HG03439 (cell line): ENCODE data around the gene ULK1.

Source experiments
- ATAC-seq: cut with Tn5 transposase; IDR thresholded peaks from one replicate; pipeline ENCODE4 v1.9.1; 2021; ENCODE audit warnings: mild to moderate bottlenecking, moderate library complexity; ENCODE audit not compliant: unreplicated experiment

The ULK1 gene

GRCh38 chr12:131918311-131919050, 24.1 kb downstream of the ULK1 start:
- ATAC-seq: no peak

- ATAC-seq: no peak
Measured at GRCh38 chr12:131919051-131919347, 24.6 kb downstream of the ULK1 start.

GRCh38 chr12:131919366-131920156, 25.1 kb downstream of the ULK1 start:
- no peak for ATAC-seq

GRCh38 chr12:131920157-131920508, 25.7 kb downstream of the ULK1 start:
- no peak for ATAC-seq

GRCh38 chr12:131920902-131921840, 26.7 kb downstream of the ULK1 start:
- no peak for ATAC-seq

- ATAC-seq: no peak
Measured at GRCh38 chr12:131921866-131922769, 27.7 kb downstream of the ULK1 start.

- ATAC-seq: no peak
Measured at GRCh38 chr12:131922772-131923171, 28.4 kb downstream of the ULK1 start.

GRCh38 chr12:131923260-131923659, 28.8 kb downstream of the ULK1 start:
- ATAC-seq: peak; percentile 60

GRCh38 chr12:131927110-131928079, 33.0 kb downstream of the ULK1 start:
- ATAC-seq: no peak

- peak; percentile 2 for ATAC-seq
Measured at GRCh38 chr12:131928080-131928710, 33.8 kb downstream of the ULK1 start.

- ATAC-seq: peak; percentile 57
Measured at GRCh38 chr12:131928711-131929580, 34.5 kb downstream of the ULK1 start, which contains the start of gene PUS1. PUS1 (plus strand) TSS chr12:131929276; CDS start chr12:131929723, 447 bp downstream.

GRCh38 chr12:131929581-131930456, 35.4 kb downstream of the ULK1 start:
- peak; percentile 2 for ATAC-seq

- no peak for ATAC-seq
Measured at GRCh38 chr12:131930510-131930909, 36.1 kb downstream of the ULK1 start.

GRCh38 chr12:131933387-131933786, 39.0 kb downstream of the ULK1 start:
- no peak for ATAC-seq

- ATAC-seq: no peak
Measured at GRCh38 chr12:131934535-131934934, 40.1 kb downstream of the ULK1 start.

GRCh38 chr12:131938082-131938481, 43.7 kb downstream of the ULK1 start:
- ATAC-seq: no peak

GRCh38 chr12:131939007-131939406, 44.6 kb downstream of the ULK1 start:
- no peak for ATAC-seq
